WTC11 (cell line): ENCODE data around the gene EEFSEC. TPM values are rescaled to one million over a fixed set of nuclear protein-coding genes. Genes with fewer than 3 reads are reported as not detected.

Experiments used
- ATAC-seq: fragments of 200-7000 bp; cut with Tn5 transposase; 2 replicates; pipeline ENCODE4 v1.10.0; 2021; ENCODE audit warnings: mild to moderate bottlenecking, moderate library complexity
- CTCF ChIA-PET: fragments of 300-600 bp; sonication (Branson Sonifier 250); formaldehyde crosslinking; loops from one replicate; lab custom pipeline; 2021; ENCODE audit warnings: antibody characterized with exemption; lab: Charles Lee
- POLR2A ChIA-PET: fragments of 350-600 bp; sonication (Branson Sonifier 250); formaldehyde crosslinking; loops from one replicate; lab custom pipeline; 2021; ENCODE audit warnings: antibody characterized with exemption; lab: Charles Lee
- DNase-seq: peaks from one replicate; pipeline ENCODE4 v3.0.0; 2021; ENCODE audit warnings: low spot score
- H3K27ac Mint-ChIP-seq: 2 replicates; pipeline ENCODE4 v1.8.0; 2021; ENCODE audit warnings: mixed read lengths
- H3K27me3 Mint-ChIP-seq: 2 replicates; pipeline ENCODE4 v1.8.0; 2021; ENCODE audit warnings: low read depth, mild to moderate bottlenecking, moderate library complexity, mixed read lengths
- H3K36me3 Mint-ChIP-seq: 2 replicates; pipeline ENCODE4 v1.8.0; 2021; ENCODE audit warnings: mixed read lengths
- H3K4me1 Mint-ChIP-seq: 2 replicates; pipeline ENCODE4 v1.8.0; 2022; ENCODE audit warnings: mixed read lengths
- H3K4me3 Mint-ChIP-seq: 2 replicates; pipeline ENCODE4 v1.8.0; 2021; ENCODE audit warnings: mild to moderate bottlenecking, moderate library complexity, mixed read lengths
- H3K9me3 Mint-ChIP-seq: 2 replicates; pipeline ENCODE4 v1.8.0; 2021; ENCODE audit warnings: mixed read lengths
- ATF1 ChIP-seq: sonication (generic); formaldehyde crosslinking; IDR thresholded peaks from 2 replicates; pipeline ENCODE4 v1.8.1; 2023; ENCODE audit warnings: mild to moderate bottlenecking, moderate library complexity, missing genetic modification reagents
- CREB1 ChIP-seq: sonication (generic); formaldehyde crosslinking; IDR thresholded peaks from 2 replicates; pipeline ENCODE4 v1.8.0; 2023; ENCODE audit warnings: mild to moderate bottlenecking, missing genetic modification reagents
- CREM ChIP-seq: sonication (generic); formaldehyde crosslinking; IDR thresholded peaks from 2 replicates; pipeline ENCODE4 v1.8.1; 2022; ENCODE audit warnings: mild to moderate bottlenecking, missing genetic modification reagents, moderate library complexity
- ELF4 ChIP-seq: sonication (generic); formaldehyde crosslinking; IDR thresholded peaks from 2 replicates; pipeline ENCODE4 v1.8.1; 2022; ENCODE audit warnings: low read depth, mild to moderate bottlenecking, moderate library complexity, missing genetic modification reagents
- ETV6 ChIP-seq: sonication (generic); formaldehyde crosslinking; IDR thresholded peaks from 2 replicates; pipeline ENCODE4 v1.8.1; 2022; ENCODE audit warnings: mild to moderate bottlenecking, missing genetic modification reagents
- HMGA2 ChIP-seq: fragments of 250-450 bp; sonication (Bioruptor Pico); IDR thresholded peaks from 2 replicates; pipeline ENCODE4 v1.4.0; 2021; ENCODE audit warnings: mild to moderate bottlenecking, moderate library complexity
- IRF2 ChIP-seq: sonication (generic); formaldehyde crosslinking; IDR thresholded peaks from 2 replicates; pipeline ENCODE4 v1.8.0; 2022; ENCODE audit warnings: low read depth, missing genetic modification reagents, borderline replicate concordance
- MYBL2 ChIP-seq: sonication (generic); formaldehyde crosslinking; IDR thresholded peaks from 2 replicates; pipeline ENCODE4 v1.8.1; 2023; ENCODE audit warnings: mild to moderate bottlenecking, moderate library complexity, missing genetic modification reagents
- NFATC4 ChIP-seq: fragments of 250-450 bp; sonication (Bioruptor Pico); IDR thresholded peaks from 2 replicates; pipeline ENCODE4 v1.9.0; 2021; ENCODE audit warnings: mild to moderate bottlenecking
- NFYB ChIP-seq: sonication (generic); formaldehyde crosslinking; conservative IDR thresholded peaks from 2 replicates; pipeline ENCODE4 v1.8.0; 2022; ENCODE audit warnings: low read depth, missing genetic modification reagents
- SMAD4 ChIP-seq: sonication (generic); formaldehyde crosslinking; IDR thresholded peaks from 2 replicates; pipeline ENCODE4 v1.8.0; 2022; ENCODE audit warnings: mild to moderate bottlenecking, missing genetic modification reagents
- ZBTB21 ChIP-seq: sonication (generic); formaldehyde crosslinking; IDR thresholded peaks from 2 replicates; pipeline ENCODE4 v1.8.1; 2023; ENCODE audit warnings: mild to moderate bottlenecking, missing genetic modification reagents, borderline replicate concordance
- ZNF138 ChIP-seq: sonication (generic); formaldehyde crosslinking; conservative IDR thresholded peaks from 2 replicates; pipeline ENCODE4 v1.8.1; 2022; ENCODE audit warnings: mild to moderate bottlenecking, moderate library complexity, missing genetic modification reagents
- ZNF219 ChIP-seq: sonication (generic); formaldehyde crosslinking; IDR thresholded peaks from 2 replicates; pipeline ENCODE4 v1.8.0; 2023; ENCODE audit warnings: missing genetic modification reagents, mild to moderate bottlenecking, borderline replicate concordance
- ZNF263 ChIP-seq: sonication (generic); formaldehyde crosslinking; IDR thresholded peaks from 2 replicates; pipeline ENCODE4 v1.8.1; 2022; ENCODE audit warnings: low read depth, mild to moderate bottlenecking, moderate library complexity, missing genetic modification reagents
- total RNA-seq: library from RNA; stranded (reverse); gene quantifications from 3 replicates; pipeline ENCODE4 v1.2.3, GENCODE V29; 2021
- TF ChIP-seq, protein P1 (sequence below): sonication (generic); formaldehyde crosslinking; IDR thresholded peaks from 2 replicates; pipeline ENCODE4 v1.8.1; 2023; ENCODE audit warnings: mild to moderate bottlenecking, missing genetic modification reagents
- TF ChIP-seq, protein P2 (sequence below): fragments of 250-450 bp; sonication (Bioruptor Pico); IDR thresholded peaks from 2 replicates; pipeline ENCODE4 v1.9.0; 2021; ENCODE audit warnings: mild to moderate bottlenecking
- TF ChIP-seq, protein P3 (sequence below): fragments of 200-600 bp; IDR thresholded peaks from 2 replicates; pipeline ENCODE4 v1.8.0; 2022; ENCODE audit warnings: antibody characterized with exemption
- TF ChIP-seq, protein P4 (sequence below): sonication (generic); formaldehyde crosslinking; IDR thresholded peaks from 2 replicates; pipeline ENCODE4 v1.8.0; 2023; ENCODE audit warnings: mild to moderate bottlenecking, missing genetic modification reagents
- TF ChIP-seq, protein P5 (sequence below): sonication (generic); formaldehyde crosslinking; IDR thresholded peaks from 2 replicates; pipeline ENCODE4 v1.8.1; 2023; ENCODE audit warnings: mild to moderate bottlenecking, missing genetic modification reagents

Gene EEFSEC
- total RNA-seq, 1 experiment from 2014 or later = 13.7 TPM

DNA sequence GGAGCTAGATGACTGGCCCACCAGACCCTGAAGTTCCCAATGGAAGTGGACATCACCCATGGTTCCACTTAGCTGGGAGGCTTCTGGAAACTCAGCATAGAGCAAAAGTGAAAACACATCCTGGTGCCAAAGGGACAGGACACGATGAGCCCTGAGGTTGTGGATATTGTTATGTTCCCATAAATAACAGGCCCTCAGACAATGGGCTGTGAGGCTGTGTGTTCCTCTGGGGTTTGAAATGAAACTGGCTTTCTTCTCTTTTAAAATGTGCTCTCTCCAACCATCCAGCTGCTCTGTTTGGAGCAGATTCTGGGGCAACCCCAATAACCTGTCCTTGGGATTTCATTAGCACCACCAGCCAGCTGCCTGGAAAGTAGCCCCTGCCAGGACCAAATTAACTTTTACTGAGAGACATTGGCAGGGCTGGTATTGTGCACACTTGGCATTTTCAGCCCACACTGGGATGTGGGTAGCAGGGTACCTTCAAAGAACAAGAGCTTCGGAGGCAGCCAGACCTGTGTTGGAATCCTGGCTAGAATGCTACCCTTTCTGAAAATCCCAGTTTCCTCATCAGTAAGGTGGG, 215.9 kb downstream of the EEFSEC start:
- POLR2A ChIA-PET = no interaction called here
- Mint-ChIP-seq H3K4me1 (peaks cover 11% of the 10 kb centered on the region), H3K27ac (no peak overlapping the region), H3K9me3 (no peaks in the 10 kb centered on the region), H3K4me3 (no peak overlapping the region), H3K27me3 (no peaks in the 10 kb centered on the region), H3K36me3 (no peaks in the 10 kb centered on the region)
- CTCF ChIA-PET = no interaction called here
- ATAC-seq (no peak), DNase-seq (no peak)
- no peak for TF ChIP-seq CREM (CRISPR knock-in tag)
- no peak for TF ChIP-seq HMGA2 (CRISPR knock-in tag)
- TF ChIP-seq, protein P1, sequence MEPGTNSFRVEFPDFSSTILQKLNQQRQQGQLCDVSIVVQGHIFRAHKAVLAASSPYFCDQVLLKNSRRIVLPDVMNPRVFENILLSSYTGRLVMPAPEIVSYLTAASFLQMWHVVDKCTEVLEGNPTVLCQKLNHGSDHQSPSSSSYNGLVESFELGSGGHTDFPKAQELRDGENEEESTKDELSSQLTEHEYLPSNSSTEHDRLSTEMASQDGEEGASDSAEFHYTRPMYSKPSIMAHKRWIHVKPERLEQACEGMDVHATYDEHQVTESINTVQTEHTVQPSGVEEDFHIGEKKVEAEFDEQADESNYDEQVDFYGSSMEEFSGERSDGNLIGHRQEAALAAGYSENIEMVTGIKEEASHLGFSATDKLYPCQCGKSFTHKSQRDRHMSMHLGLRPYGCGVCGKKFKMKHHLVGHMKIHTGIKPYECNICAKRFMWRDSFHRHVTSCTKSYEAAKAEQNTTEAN (CRISPR knock-in tag) = no peak
- TF ChIP-seq ETV6 = no peak
- TF ChIP-seq, protein P2, sequence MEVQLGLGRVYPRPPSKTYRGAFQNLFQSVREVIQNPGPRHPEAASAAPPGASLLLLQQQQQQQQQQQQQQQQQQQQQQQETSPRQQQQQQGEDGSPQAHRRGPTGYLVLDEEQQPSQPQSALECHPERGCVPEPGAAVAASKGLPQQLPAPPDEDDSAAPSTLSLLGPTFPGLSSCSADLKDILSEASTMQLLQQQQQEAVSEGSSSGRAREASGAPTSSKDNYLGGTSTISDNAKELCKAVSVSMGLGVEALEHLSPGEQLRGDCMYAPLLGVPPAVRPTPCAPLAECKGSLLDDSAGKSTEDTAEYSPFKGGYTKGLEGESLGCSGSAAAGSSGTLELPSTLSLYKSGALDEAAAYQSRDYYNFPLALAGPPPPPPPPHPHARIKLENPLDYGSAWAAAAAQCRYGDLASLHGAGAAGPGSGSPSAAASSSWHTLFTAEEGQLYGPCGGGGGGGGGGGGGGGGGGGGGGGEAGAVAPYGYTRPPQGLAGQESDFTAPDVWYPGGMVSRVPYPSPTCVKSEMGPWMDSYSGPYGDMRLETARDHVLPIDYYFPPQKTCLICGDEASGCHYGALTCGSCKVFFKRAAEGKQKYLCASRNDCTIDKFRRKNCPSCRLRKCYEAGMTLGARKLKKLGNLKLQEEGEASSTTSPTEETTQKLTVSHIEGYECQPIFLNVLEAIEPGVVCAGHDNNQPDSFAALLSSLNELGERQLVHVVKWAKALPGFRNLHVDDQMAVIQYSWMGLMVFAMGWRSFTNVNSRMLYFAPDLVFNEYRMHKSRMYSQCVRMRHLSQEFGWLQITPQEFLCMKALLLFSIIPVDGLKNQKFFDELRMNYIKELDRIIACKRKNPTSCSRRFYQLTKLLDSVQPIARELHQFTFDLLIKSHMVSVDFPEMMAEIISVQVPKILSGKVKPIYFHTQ (CRISPR knock-in tag) = no peak
- no peak for TF ChIP-seq CREB1
- TF ChIP-seq ATF1 (CRISPR knock-in tag) = no peak
- no peak for TF ChIP-seq MYBL2
- no peak for TF ChIP-seq ELF4 (CRISPR knock-in tag)
- no peak for TF ChIP-seq ZNF263
- no peak for TF ChIP-seq SMAD4
- no peak for TF ChIP-seq NFATC4 (CRISPR knock-in tag)
- no peak for TF ChIP-seq ZNF138
- no peak for TF ChIP-seq ZNF219 (CRISPR knock-in tag)
- TF ChIP-seq IRF2 (CRISPR knock-in tag) = no peak
- TF ChIP-seq, protein P3, sequence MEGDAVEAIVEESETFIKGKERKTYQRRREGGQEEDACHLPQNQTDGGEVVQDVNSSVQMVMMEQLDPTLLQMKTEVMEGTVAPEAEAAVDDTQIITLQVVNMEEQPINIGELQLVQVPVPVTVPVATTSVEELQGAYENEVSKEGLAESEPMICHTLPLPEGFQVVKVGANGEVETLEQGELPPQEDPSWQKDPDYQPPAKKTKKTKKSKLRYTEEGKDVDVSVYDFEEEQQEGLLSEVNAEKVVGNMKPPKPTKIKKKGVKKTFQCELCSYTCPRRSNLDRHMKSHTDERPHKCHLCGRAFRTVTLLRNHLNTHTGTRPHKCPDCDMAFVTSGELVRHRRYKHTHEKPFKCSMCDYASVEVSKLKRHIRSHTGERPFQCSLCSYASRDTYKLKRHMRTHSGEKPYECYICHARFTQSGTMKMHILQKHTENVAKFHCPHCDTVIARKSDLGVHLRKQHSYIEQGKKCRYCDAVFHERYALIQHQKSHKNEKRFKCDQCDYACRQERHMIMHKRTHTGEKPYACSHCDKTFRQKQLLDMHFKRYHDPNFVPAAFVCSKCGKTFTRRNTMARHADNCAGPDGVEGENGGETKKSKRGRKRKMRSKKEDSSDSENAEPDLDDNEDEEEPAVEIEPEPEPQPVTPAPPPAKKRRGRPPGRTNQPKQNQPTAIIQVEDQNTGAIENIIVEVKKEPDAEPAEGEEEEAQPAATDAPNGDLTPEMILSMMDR = no peak
- TF ChIP-seq, protein P4, sequence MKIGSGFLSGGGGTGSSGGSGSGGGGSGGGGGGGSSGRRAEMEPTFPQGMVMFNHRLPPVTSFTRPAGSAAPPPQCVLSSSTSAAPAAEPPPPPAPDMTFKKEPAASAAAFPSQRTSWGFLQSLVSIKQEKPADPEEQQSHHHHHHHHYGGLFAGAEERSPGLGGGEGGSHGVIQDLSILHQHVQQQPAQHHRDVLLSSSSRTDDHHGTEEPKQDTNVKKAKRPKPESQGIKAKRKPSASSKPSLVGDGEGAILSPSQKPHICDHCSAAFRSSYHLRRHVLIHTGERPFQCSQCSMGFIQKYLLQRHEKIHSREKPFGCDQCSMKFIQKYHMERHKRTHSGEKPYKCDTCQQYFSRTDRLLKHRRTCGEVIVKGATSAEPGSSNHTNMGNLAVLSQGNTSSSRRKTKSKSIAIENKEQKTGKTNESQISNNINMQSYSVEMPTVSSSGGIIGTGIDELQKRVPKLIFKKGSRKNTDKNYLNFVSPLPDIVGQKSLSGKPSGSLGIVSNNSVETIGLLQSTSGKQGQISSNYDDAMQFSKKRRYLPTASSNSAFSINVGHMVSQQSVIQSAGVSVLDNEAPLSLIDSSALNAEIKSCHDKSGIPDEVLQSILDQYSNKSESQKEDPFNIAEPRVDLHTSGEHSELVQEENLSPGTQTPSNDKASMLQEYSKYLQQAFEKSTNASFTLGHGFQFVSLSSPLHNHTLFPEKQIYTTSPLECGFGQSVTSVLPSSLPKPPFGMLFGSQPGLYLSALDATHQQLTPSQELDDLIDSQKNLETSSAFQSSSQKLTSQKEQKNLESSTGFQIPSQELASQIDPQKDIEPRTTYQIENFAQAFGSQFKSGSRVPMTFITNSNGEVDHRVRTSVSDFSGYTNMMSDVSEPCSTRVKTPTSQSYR (CRISPR knock-in tag) = no peak
- TF ChIP-seq, protein P5, sequence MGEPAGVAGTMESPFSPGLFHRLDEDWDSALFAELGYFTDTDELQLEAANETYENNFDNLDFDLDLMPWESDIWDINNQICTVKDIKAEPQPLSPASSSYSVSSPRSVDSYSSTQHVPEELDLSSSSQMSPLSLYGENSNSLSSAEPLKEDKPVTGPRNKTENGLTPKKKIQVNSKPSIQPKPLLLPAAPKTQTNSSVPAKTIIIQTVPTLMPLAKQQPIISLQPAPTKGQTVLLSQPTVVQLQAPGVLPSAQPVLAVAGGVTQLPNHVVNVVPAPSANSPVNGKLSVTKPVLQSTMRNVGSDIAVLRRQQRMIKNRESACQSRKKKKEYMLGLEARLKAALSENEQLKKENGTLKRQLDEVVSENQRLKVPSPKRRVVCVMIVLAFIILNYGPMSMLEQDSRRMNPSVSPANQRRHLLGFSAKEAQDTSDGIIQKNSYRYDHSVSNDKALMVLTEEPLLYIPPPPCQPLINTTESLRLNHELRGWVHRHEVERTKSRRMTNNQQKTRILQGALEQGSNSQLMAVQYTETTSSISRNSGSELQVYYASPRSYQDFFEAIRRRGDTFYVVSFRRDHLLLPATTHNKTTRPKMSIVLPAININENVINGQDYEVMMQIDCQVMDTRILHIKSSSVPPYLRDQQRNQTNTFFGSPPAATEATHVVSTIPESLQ (CRISPR knock-in tag) = no peak
- TF ChIP-seq ZBTB21 (CRISPR knock-in tag) = no peak
- TF ChIP-seq NFYB = no peak
